ENCODE measurements around the gene SMURF1.
"Not testable (repeated sequence)": the region's sequence is repeated elsewhere in the genome, so short reads cannot be mapped to it uniquely, and the experiment has no call there.

SMURF1 gene

GRCh38 chr7:99163669-99164068 lies 19.8 kb upstream of the SMURF1 start:
- not testable (repeated sequence) for H3K4me1 Mint-ChIP-seq, H3K27ac Mint-ChIP-seq, H3K9me3 Mint-ChIP-seq, H3K36me3 Mint-ChIP-seq, ATAC-seq, H3K4me3 Mint-ChIP-seq
- H3K27me3 Mint-ChIP-seq, result peaks cover 45% of the 10 kb centered on the region

- peaks cover 39% of the 10 kb centered on the region for H3K27me3 Mint-ChIP-seq
- H3K36me3 Mint-ChIP-seq, result no peaks in the 10 kb centered on the region
These were observed 12.7 kb upstream of the SMURF1 start for GRCh38 chr7:99156649-99157048.

GRCh38 chr7:99155211-99155610 lies 11.3 kb upstream of the SMURF1 start:
- ATAC-seq, result no peak
- H3K27ac Mint-ChIP-seq, result no peak overlapping the region
- peaks cover 26% of the 10 kb centered on the region for H3K27me3 Mint-ChIP-seq
- no peaks in the 10 kb centered on the region for H3K36me3 Mint-ChIP-seq
- no peak overlapping the region for H3K4me3 Mint-ChIP-seq
- H3K9me3 Mint-ChIP-seq, result no peaks in the 10 kb centered on the region
- peaks cover 10% of the 10 kb centered on the region for H3K4me1 Mint-ChIP-seq

More at GRCh38 chr7:99156649-99157048, 12.7 kb upstream of the SMURF1 start:
- ATAC-seq, result no peak
- Mint-ChIP-seq H3K27ac (no peak overlapping the region), H3K9me3 (peaks cover 3% of the 10 kb centered on the region), H3K4me3 (no peak overlapping the region), H3K4me1 (peaks cover 10% of the 10 kb centered on the region)

- H3K4me1 Mint-ChIP-seq, result peaks cover 20% of the 10 kb centered on the region
- peaks cover 3% of the 10 kb centered on the region for H3K27me3 Mint-ChIP-seq
- H3K27ac Mint-ChIP-seq, result no peak overlapping the region
- ATAC-seq, result no peak
- H3K4me3 Mint-ChIP-seq, result no peak overlapping the region
- peaks cover 4% of the 10 kb centered on the region for H3K9me3 Mint-ChIP-seq
- H3K36me3 Mint-ChIP-seq, result peaks cover 6% of the 10 kb centered on the region
These were observed 3.1 kb upstream of the SMURF1 start for GRCh38 chr7:99146979-99147378.

- peaks cover 51% of the 10 kb centered on the region for H3K4me1 Mint-ChIP-seq
- ATAC-seq, result peak; percentile 75
These were observed 421 bp downstream of the SMURF1 start for GRCh38 chr7:99143521-99143852.

GRCh38 chr7:99142727-99143520 lies 984 bp downstream of the SMURF1 start:
- peaks cover 54% of the 10 kb centered on the region for H3K4me1 Mint-ChIP-seq
- peaks cover 14% of the 10 kb centered on the region for H3K36me3 Mint-ChIP-seq
- H3K9me3 Mint-ChIP-seq, result peaks cover 4% of the 10 kb centered on the region
- H3K27ac Mint-ChIP-seq, result peak overlapping the region; percentile 83
- ATAC-seq, result peak; percentile 2
- H3K27me3 Mint-ChIP-seq, result no peaks in the 10 kb centered on the region
- H3K4me3 Mint-ChIP-seq, result peak overlapping the region; percentile 80

More at GRCh38 chr7:99143521-99143852, 421 bp downstream of the SMURF1 start:
- H3K36me3 Mint-ChIP-seq, result peaks cover 14% of the 10 kb centered on the region
- peak overlapping the region; percentile 80 for H3K4me3 Mint-ChIP-seq
- H3K27me3 Mint-ChIP-seq, result no peaks in the 10 kb centered on the region
- peaks cover 4% of the 10 kb centered on the region for H3K9me3 Mint-ChIP-seq
- peak overlapping the region; percentile 83 for H3K27ac Mint-ChIP-seq

GRCh38 chr7:99141841-99142726 lies 1.8 kb downstream of the SMURF1 start:
- ATAC-seq, result peak; percentile 6
- H3K9me3 Mint-ChIP-seq, result peaks cover 4% of the 10 kb centered on the region
- peak overlapping the region; percentile 83 for H3K27ac Mint-ChIP-seq
- H3K4me3 Mint-ChIP-seq, result peak overlapping the region; percentile 80
- H3K27me3 Mint-ChIP-seq, result no peaks in the 10 kb centered on the region
- peaks cover 54% of the 10 kb centered on the region for H3K4me1 Mint-ChIP-seq
- H3K36me3 Mint-ChIP-seq, result peaks cover 14% of the 10 kb centered on the region

- H3K4me1 Mint-ChIP-seq, result peaks cover 55% of the 10 kb centered on the region
- H3K27ac Mint-ChIP-seq, result peak overlapping the region; percentile 83
- peaks cover 4% of the 10 kb centered on the region for H3K9me3 Mint-ChIP-seq
- H3K36me3 Mint-ChIP-seq, result peaks cover 14% of the 10 kb centered on the region
- no peak for ATAC-seq
- H3K4me3 Mint-ChIP-seq, result no peak overlapping the region
- H3K27me3 Mint-ChIP-seq, result no peaks in the 10 kb centered on the region
These were observed 2.6 kb downstream of the SMURF1 start for GRCh38 chr7:99141334-99141733.

GRCh38 chr7:99140813-99141212 lies 3.1 kb downstream of the SMURF1 start:
- no peaks in the 10 kb centered on the region for H3K27me3 Mint-ChIP-seq
- no peak for ATAC-seq
- peak overlapping the region; percentile 29 for H3K27ac Mint-ChIP-seq
- H3K9me3 Mint-ChIP-seq, result peaks cover 4% of the 10 kb centered on the region
- peaks cover 61% of the 10 kb centered on the region for H3K4me1 Mint-ChIP-seq
- H3K36me3 Mint-ChIP-seq, result peaks cover 14% of the 10 kb centered on the region
- H3K4me3 Mint-ChIP-seq, result no peak overlapping the region

GRCh38 chr7:99139036-99139435 lies 4.9 kb downstream of the SMURF1 start:
- Mint-ChIP-seq H3K36me3 (peaks cover 14% of the 10 kb centered on the region), H3K4me3 (no peak overlapping the region), H3K4me1 (peaks cover 65% of the 10 kb centered on the region), H3K9me3 (peaks cover 4% of the 10 kb centered on the region), H3K27ac (no peak overlapping the region), H3K27me3 (no peaks in the 10 kb centered on the region)
- ATAC-seq, result no peak

GRCh38 chr7:99137411-99138180 lies 6.3 kb downstream of the SMURF1 start:
- ATAC-seq, result no peak

GRCh38 chr7:99135938-99136337 lies 8.0 kb downstream of the SMURF1 start:
- H3K9me3 Mint-ChIP-seq, result no peaks in the 10 kb centered on the region
- no peak overlapping the region for H3K27ac Mint-ChIP-seq
- H3K36me3 Mint-ChIP-seq, result peaks cover 13% of the 10 kb centered on the region
- H3K4me1 Mint-ChIP-seq, result peaks cover 69% of the 10 kb centered on the region
- no peak for ATAC-seq
- no peaks in the 10 kb centered on the region for H3K27me3 Mint-ChIP-seq
- no peak overlapping the region for H3K4me3 Mint-ChIP-seq

More at GRCh38 chr7:99137411-99138180, 6.3 kb downstream of the SMURF1 start:
- no peak overlapping the region for H3K4me3 Mint-ChIP-seq
- H3K9me3 Mint-ChIP-seq, result peaks cover 4% of the 10 kb centered on the region
- no peak overlapping the region for H3K27ac Mint-ChIP-seq
- peaks cover 74% of the 10 kb centered on the region for H3K4me1 Mint-ChIP-seq
- H3K36me3 Mint-ChIP-seq, result peaks cover 19% of the 10 kb centered on the region
- H3K27me3 Mint-ChIP-seq, result no peaks in the 10 kb centered on the region

- H3K4me3 Mint-ChIP-seq, result no peak overlapping the region
These were observed 9.9 kb downstream of the SMURF1 start for GRCh38 chr7:99133766-99134564.

GRCh38 chr7:99132595-99133321 lies 11.2 kb downstream of the SMURF1 start:
- Mint-ChIP-seq H3K36me3 (peaks cover 9% of the 10 kb centered on the region), H3K9me3 (no peaks in the 10 kb centered on the region), H3K4me3 (no peak overlapping the region), H3K27me3 (no peaks in the 10 kb centered on the region), H3K27ac (no peak overlapping the region), H3K4me1 (peaks cover 50% of the 10 kb centered on the region)
- ATAC-seq, result no peak

More at GRCh38 chr7:99133766-99134564, 9.9 kb downstream of the SMURF1 start:
- no peak overlapping the region for H3K27ac Mint-ChIP-seq
- H3K36me3 Mint-ChIP-seq, result peaks cover 9% of the 10 kb centered on the region
- H3K9me3 Mint-ChIP-seq, result no peaks in the 10 kb centered on the region
- no peak for ATAC-seq
- no peaks in the 10 kb centered on the region for H3K27me3 Mint-ChIP-seq
- peaks cover 58% of the 10 kb centered on the region for H3K4me1 Mint-ChIP-seq

Measured in stimulated activated memory B cell treated with anti-CD40 and anti-IgM and Interleukin-4, amounts not matched to agents 10 μg/mL and 1 μg/mL and 100 μg/mL, for 72 hours (primary cell).